ENCODE data around the gene MYO1C. TPM values are rescaled to one million over a fixed set of nuclear protein-coding genes. Genes with fewer than 3 reads are reported as not detected.
"Not testable (repeated sequence)": the region's sequence is repeated elsewhere in the genome, so short reads cannot be mapped to it uniquely, and the experiment has no call there.

Gene MYO1C
- total RNA-seq, 1 experiment from 2014 or later = 171 TPM

DNA sequence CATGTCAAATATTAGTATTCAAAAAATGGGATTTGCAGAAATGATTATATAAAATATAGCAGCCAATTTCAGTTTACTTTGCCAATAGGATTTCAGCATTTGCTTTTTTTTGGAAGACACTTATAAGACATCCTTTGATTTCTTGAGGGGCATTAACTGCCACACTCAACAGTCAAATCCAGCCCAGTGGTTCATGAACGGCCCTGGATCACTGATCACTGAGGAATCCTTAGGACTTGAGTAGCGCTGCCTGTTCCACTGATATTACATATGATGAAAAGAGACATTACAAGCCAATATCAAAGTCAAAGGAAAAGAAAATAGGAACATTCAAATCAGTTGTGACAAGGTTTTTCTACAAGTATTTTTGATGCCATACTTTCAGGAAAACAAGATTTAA lies 71.5 kb downstream of the MYO1C start:
- H3K27me3 Mint-ChIP-seq (ENCODE audit: insufficient read depth, unreplicated experiment) = no peaks in the 10 kb centered on the region
- H3K4me1 ChIP-seq = no peaks in the 10 kb centered on the region
- ChIA-PET POLR2A (no interaction called here), CTCF (no interaction called here)
- intact Hi-C loops (cut with micrococcal nuclease; ENCODE audit: unreplicated experiment) = no loop called here
- H3K9me3 ChIP-seq = no peaks in the 10 kb centered on the region
- H3K27me3 ChIP-seq (replicated peaks; ENCODE audit: control insufficient read depth, insufficient read depth, low read length) = no peaks in the 10 kb centered on the region
- H3K4me3 ChIP-seq (ENCODE audit: low read depth, low read length) = no peak overlapping the region
- peaks cover 6% of the 10 kb centered on the region for H3K4me1 Mint-ChIP-seq (ENCODE audit: low read depth, unreplicated experiment)
- peaks cover 3% of the 10 kb centered on the region; the same call in 1 of the 2 replicates for H3K36me3 ChIP-seq (ENCODE audit: control insufficient read depth, insufficient read depth, low read length)
- TF ChIP-seq, protein P1, sequence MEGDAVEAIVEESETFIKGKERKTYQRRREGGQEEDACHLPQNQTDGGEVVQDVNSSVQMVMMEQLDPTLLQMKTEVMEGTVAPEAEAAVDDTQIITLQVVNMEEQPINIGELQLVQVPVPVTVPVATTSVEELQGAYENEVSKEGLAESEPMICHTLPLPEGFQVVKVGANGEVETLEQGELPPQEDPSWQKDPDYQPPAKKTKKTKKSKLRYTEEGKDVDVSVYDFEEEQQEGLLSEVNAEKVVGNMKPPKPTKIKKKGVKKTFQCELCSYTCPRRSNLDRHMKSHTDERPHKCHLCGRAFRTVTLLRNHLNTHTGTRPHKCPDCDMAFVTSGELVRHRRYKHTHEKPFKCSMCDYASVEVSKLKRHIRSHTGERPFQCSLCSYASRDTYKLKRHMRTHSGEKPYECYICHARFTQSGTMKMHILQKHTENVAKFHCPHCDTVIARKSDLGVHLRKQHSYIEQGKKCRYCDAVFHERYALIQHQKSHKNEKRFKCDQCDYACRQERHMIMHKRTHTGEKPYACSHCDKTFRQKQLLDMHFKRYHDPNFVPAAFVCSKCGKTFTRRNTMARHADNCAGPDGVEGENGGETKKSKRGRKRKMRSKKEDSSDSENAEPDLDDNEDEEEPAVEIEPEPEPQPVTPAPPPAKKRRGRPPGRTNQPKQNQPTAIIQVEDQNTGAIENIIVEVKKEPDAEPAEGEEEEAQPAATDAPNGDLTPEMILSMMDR (IDR thresholded peaks at IDR 0.05; ENCODE audit: insufficient read depth in 1 of 2, low read depth in 1 of 2, low read length in 1 of 2, severe bottlenecking in 1 of 2, unreplicated experiment in 1 of 2) = no peak
- no peak overlapping the region for H3K27ac Mint-ChIP-seq (ENCODE audit: unreplicated experiment)
- BruUV-seq (replicated peaks) = TSS peak; percentile 37
- no peaks in the 10 kb centered on the region for H3K9me3 Mint-ChIP-seq (ENCODE audit: unreplicated experiment)
- H3K36me3 Mint-ChIP-seq (ENCODE audit: insufficient read depth, unreplicated experiment) = peaks cover 85% of the 10 kb centered on the region
- no peak for DNase-seq
- H3K4me3 Mint-ChIP-seq (ENCODE audit: unreplicated experiment) = no peak overlapping the region

DNA sequence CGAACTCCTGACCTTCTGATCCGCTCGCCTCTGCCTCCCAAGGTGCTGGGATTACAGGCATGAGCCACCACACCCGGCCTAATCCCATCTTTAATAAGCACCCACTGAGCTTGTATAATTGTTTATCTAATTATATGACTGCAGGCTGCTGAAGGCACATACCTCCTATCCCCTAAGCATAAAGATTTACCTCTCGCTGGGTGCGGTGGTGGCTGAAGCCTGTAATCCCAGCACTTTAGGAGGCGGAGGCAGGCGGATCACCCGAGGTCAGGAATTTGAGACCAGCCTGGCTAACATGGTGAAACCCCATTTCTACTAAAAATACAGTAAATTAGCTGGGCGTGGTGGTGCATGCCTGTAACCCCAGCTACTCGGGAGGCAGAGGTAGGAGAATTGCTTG lies 72.3 kb downstream of the MYO1C start:
- Histone ChIP-seq H3K36me3 (ENCODE audit: control insufficient read depth, insufficient read depth, low read length) (0 out of 2 replicates have a peak, but pooled peaks cover 3% of the 10 kb centered on the region), H3K4me3 (ENCODE audit: low read depth, low read length) (no peak overlapping the region), H3K4me1 (no peaks in the 10 kb centered on the region), H3K9me3 (no peaks in the 10 kb centered on the region), H3K27me3 (replicated peaks; ENCODE audit: control insufficient read depth, insufficient read depth, low read length) (no peaks in the 10 kb centered on the region)
- Mint-ChIP-seq H3K4me3 (ENCODE audit: unreplicated experiment) (no peak overlapping the region), H3K27me3 (ENCODE audit: insufficient read depth, unreplicated experiment) (no peaks in the 10 kb centered on the region), H3K9me3 (ENCODE audit: unreplicated experiment) (no peaks in the 10 kb centered on the region), H3K4me1 (ENCODE audit: low read depth, unreplicated experiment) (peaks cover 6% of the 10 kb centered on the region), H3K27ac (ENCODE audit: unreplicated experiment) (no peak overlapping the region), H3K36me3 (ENCODE audit: insufficient read depth, unreplicated experiment) (peaks cover 83% of the 10 kb centered on the region)
- ChIA-PET CTCF (interaction anchor here (1.2 kb wide), 1 partner anchor 29 kb away, joined by 3 read pairs; no protein-coding TSS in a partner anchor), POLR2A (no interaction called here)
- DNase-seq = no peak
- TF ChIP-seq, protein P1 (IDR thresholded peaks at IDR 0.05; ENCODE audit: insufficient read depth in 1 of 2, low read depth in 1 of 2, low read length in 1 of 2, severe bottlenecking in 1 of 2, unreplicated experiment in 1 of 2) = no peak
- no TSS peak for BruUV-seq (replicated peaks)
- intact Hi-C loops (cut with micrococcal nuclease; ENCODE audit: unreplicated experiment) = no loop called here

DNA sequence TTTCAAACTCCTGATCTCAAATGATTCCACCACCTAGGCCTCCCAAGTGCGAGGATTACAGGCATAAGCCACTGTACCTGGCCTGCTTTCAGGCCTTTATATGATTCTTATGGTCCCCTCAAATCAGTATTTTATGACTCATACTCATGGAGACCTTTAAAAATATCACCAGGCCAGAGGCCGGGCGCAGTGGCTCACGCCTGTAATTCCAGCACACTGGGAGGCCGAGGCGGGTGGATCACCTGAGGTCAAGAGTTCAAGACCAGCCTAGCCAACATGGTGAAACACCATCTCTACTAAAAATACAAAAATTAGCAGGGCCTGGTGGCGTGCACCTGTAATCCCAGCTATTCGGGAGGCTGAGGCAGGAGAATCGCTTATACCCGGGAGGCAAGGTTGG lies 74.0 kb downstream of the MYO1C start:
- CTCF ChIA-PET = interaction anchor here (0.7 kb wide), 1 partner anchor 23 kb away, joined by 3 read pairs; no protein-coding TSS in a partner anchor
- not testable (repeated sequence) for H3K4me3 Mint-ChIP-seq (ENCODE audit: unreplicated experiment)

More for the DNA sequence above, 74.0 kb downstream of the MYO1C start:
- H3K27me3 Mint-ChIP-seq (ENCODE audit: insufficient read depth, unreplicated experiment); H3K9me3 ChIP-seq; DNase-seq; H3K4me1 ChIP-seq; BruUV-seq (replicated peaks); POLR2A ChIA-PET; H3K27ac Mint-ChIP-seq (ENCODE audit: unreplicated experiment); H3K36me3 ChIP-seq (ENCODE audit: control insufficient read depth, insufficient read depth, low read length); H3K27me3 ChIP-seq (replicated peaks; ENCODE audit: control insufficient read depth, insufficient read depth, low read length); H3K4me3 ChIP-seq (ENCODE audit: low read depth, low read length); H3K4me1 Mint-ChIP-seq (ENCODE audit: low read depth, unreplicated experiment): not testable (repeated sequence)
- Mint-ChIP-seq H3K36me3 (ENCODE audit: insufficient read depth, unreplicated experiment) (peaks cover 76% of the 10 kb centered on the region), H3K9me3 (ENCODE audit: unreplicated experiment) (peaks cover 12% of the 10 kb centered on the region)
- intact Hi-C loops (cut with micrococcal nuclease; ENCODE audit: unreplicated experiment) = loop anchor here (10.0 kb wide), 1 partner anchor 54 kb away; no protein-coding TSS in a partner anchor
